Panc1 (cell line): Measurements from ENCODE around the gene KCNK6. TPM values are rescaled to one million over a fixed set of nuclear protein-coding genes. Genes with fewer than 3 reads are reported as not detected.
A peak's percentile ranks its signal among the peaks of the same experiment; 100 is the strongest.

ENCODE experiments used
- ATAC-seq: fragments of 200-7000 bp; cut with Tn5 transposase; 2 replicates; pipeline ENCODE4 v1.9.1; 2020; ENCODE audit warnings: mild to moderate bottlenecking, moderate library complexity
- BruUV-seq: library from RNA; stranded (reverse); fragments of 400-500 nt; replicated peaks from 2 replicates; lab custom pipeline; 2021; lab: Mats Ljungman, UMichigan
- CTCF ChIA-PET: fragments of 300-600 bp; sonication (Branson Sonifier 250); formaldehyde crosslinking; loops from one replicate; lab custom pipeline; 2022; ENCODE audit warnings: antibody characterized with exemption; lab: Charles Lee
- POLR2A ChIA-PET: fragments of 300-600 bp; sonication (Branson Sonifier 250); formaldehyde crosslinking; loops from one replicate; lab custom pipeline; 2022; ENCODE audit warnings: antibody characterized with exemption; lab: Charles Lee
- DNase-seq: peaks from one replicate; pipeline ENCODE4 v3.0.0-alpha.2; 2010; ENCODE audit warnings: low read depth, low spot score
- H3K27ac ChIP-seq: 2 replicates; pipeline ENCODE4 v1.5.1; 2011; ENCODE audit warnings: mild to moderate bottlenecking, low read length, inconsistent platforms
- H3K27me3 ChIP-seq: fragments of 200-500 bp; sonication (Bioruptor generic); 2 replicates; pipeline ENCODE4 v1.6.0; 2014; ENCODE audit warnings: low read length, inconsistent platforms; ENCODE audit not compliant: control insufficient read depth, insufficient read depth
- H3K36me3 ChIP-seq: fragments of 200-500 bp; sonication (Bioruptor generic); 2 replicates; pipeline ENCODE4 v1.5.1; 2014; ENCODE audit warnings: inconsistent platforms, mild to moderate bottlenecking, low read length, moderate library complexity; ENCODE audit not compliant: control insufficient read depth, insufficient read depth
- H3K4me1 ChIP-seq: 2 replicates; pipeline ENCODE4 v1.5.1; 2011; ENCODE audit warnings: inconsistent platforms, mild to moderate bottlenecking, low read length, moderate library complexity; ENCODE audit not compliant: control insufficient read depth, insufficient read depth
- H3K4me3 ChIP-seq, 2 experiments: 2 replicates each; pipeline ENCODE4 v1.5.1; 2011 to 2012; ENCODE audit warnings: low read depth in 2 of 2, low read length in 2 of 2, mild to moderate bottlenecking in 2 of 2, inconsistent platforms in 1 of 2, moderate library complexity in 1 of 2
- H3K9me3 ChIP-seq: fragments of 200-500 bp; sonication (Bioruptor generic); 2 replicates; pipeline ENCODE4 v1.5.1; 2014; ENCODE audit warnings: low read depth, mild to moderate bottlenecking, inconsistent platforms, low read length, moderate library complexity; ENCODE audit not compliant: control insufficient read depth, insufficient read depth
- CTCF ChIP-seq: fragments of 450-650 bp; IDR thresholded peaks from 2 replicates; pipeline ENCODE4 v1.5.1; 2017; ENCODE audit warnings: mild to moderate bottlenecking
- POLR2AphosphoS5 ChIP-seq: IDR thresholded peaks from 2 replicates; pipeline ENCODE4 v1.6.1; 2012; ENCODE audit warnings: mild to moderate bottlenecking, low read depth, low read length, moderate library complexity
- REST ChIP-seq, 2 experiments: IDR thresholded peaks; 2 replicates each; pipeline ENCODE4 v1.6.1; 2011 to 2012; ENCODE audit warnings: low read depth in 2 of 2, control low read depth in 1 of 2, low read length in 1 of 2, mild to moderate bottlenecking in 1 of 2, moderate library complexity in 1 of 2; ENCODE audit not compliant: insufficient read depth in 1 of 2
- SIN3A ChIP-seq: IDR thresholded peaks from 2 replicates; pipeline ENCODE4 v1.6.1; 2012; ENCODE audit warnings: low read depth, mild to moderate bottlenecking, low read length, moderate library complexity, borderline replicate concordance; ENCODE audit not compliant: insufficient read depth
- TCF7L2 ChIP-seq: IDR thresholded peaks from 2 replicates; pipeline ENCODE4 v1.6.1; 2011; ENCODE audit warnings: mild to moderate bottlenecking, low read depth, low read length, inconsistent platforms
- in situ Hi-C: cut with HindIII; loops from 2 replicates; pipeline ENCODE4 v1.10.0; 2016; ENCODE audit warnings: low sequenced_read_pairs, low pct_unique_long_range_greater_than_20kb
- intact Hi-C: fragments of 100-400 bp; cut with micrococcal nuclease; formaldehyde crosslinking; loops from one replicate; pipeline ENCODE4 v1.10.0; 2022; ENCODE audit not compliant: unreplicated experiment
- total RNA-seq: library from RNA; stranded (reverse); gene quantifications from one replicate; pipeline ENCODE4 v1.2.1, GENCODE V29; 2021; ENCODE audit not compliant: unreplicated experiment

The KCNK6 gene
- total RNA-seq, 1 experiment from 2014 or later = 17.2 TPM

DNA sequence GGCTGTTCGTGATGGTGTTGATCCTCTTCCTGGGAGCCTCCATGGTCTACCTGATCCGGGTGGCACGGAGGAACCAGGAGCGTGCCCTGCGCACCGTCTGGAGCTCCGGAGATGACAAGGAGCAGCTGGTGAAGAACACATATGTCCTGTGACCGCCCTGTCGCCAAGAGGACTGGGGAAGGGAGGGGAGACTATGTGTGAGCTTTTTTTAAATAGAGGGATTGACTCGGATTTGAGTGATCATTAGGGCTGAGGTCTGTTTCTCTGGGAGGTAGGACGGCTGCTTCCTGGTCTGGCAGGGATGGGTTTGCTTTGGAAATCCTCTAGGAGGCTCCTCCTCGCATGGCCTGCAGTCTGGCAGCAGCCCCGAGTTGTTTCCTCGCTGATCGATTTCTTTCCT is 27.8 kb upstream of the KCNK6 start:
- in situ Hi-C loops (no loop called here), intact Hi-C loops (no loop called here)
- H3K4me1 ChIP-seq = peaks cover 36% of the 10 kb centered on the region
- ATAC-seq (0 out of 2 replicates have a peak, but pooled peaks have one; percentile 14), DNase-seq (no peak)
- ChIA-PET POLR2A (no interaction called here), CTCF (no interaction called here)
- TSS peak; percentile 91 for BruUV-seq
- H3K27ac ChIP-seq = peak overlapping the region; percentile 32
- H3K36me3 ChIP-seq = peaks cover 13% of the 10 kb centered on the region
- TF ChIP-seq POLR2AphosphoS5 (no peak), SIN3A (no peak), REST (IDR thresholded peaks at IDR 0.05; ENCODE audit: insufficient read depth in 1 of 2, low read depth in 2 of 2, low read length in 1 of 2) (no peak), TCF7L2 (no peak), CTCF (no peak)
- H3K4me3 ChIP-seq = no peak overlapping the region
- H3K9me3 ChIP-seq = no peaks in the 10 kb centered on the region
- H3K27me3 ChIP-seq = no peaks in the 10 kb centered on the region

GRCh38 chr19:38293281-38293680 is 26.4 kb upstream of the KCNK6 start:
- DNase-seq = no peak
- H3K4me1 ChIP-seq = peaks cover 43% of the 10 kb centered on the region
- CTCF ChIA-PET = no interaction called here
- no peak for ATAC-seq
- intact Hi-C loops (no loop called here), in situ Hi-C loops (no loop called here)
- no peaks in the 10 kb centered on the region for H3K9me3 ChIP-seq
- H3K27ac ChIP-seq = peak overlapping the region; percentile 32; the same call in 1 of the 2 replicates
- POLR2A ChIA-PET = no interaction called here
- H3K36me3 ChIP-seq = peaks cover 9% of the 10 kb centered on the region
- H3K27me3 ChIP-seq = no peaks in the 10 kb centered on the region
- TF ChIP-seq POLR2AphosphoS5 (no peak), CTCF (no peak), SIN3A (no peak), REST (IDR thresholded peaks at IDR 0.05; ENCODE audit: insufficient read depth in 1 of 2, low read depth in 2 of 2, low read length in 1 of 2) (no peak), TCF7L2 (no peak)
- no TSS peak for BruUV-seq
- no peak overlapping the region for H3K4me3 ChIP-seq
